ENCODE results near the gene SIRT1.

The SIRT1 gene

GRCh38 chr10:67923551-67923950, 39.1 kb downstream of the SIRT1 start:
- no peak overlapping the region for H3K4me3 ChIP-seq (ENCODE audit: control insufficient read depth, low read depth, low read length)
- TF ChIP-seq, protein P1, sequence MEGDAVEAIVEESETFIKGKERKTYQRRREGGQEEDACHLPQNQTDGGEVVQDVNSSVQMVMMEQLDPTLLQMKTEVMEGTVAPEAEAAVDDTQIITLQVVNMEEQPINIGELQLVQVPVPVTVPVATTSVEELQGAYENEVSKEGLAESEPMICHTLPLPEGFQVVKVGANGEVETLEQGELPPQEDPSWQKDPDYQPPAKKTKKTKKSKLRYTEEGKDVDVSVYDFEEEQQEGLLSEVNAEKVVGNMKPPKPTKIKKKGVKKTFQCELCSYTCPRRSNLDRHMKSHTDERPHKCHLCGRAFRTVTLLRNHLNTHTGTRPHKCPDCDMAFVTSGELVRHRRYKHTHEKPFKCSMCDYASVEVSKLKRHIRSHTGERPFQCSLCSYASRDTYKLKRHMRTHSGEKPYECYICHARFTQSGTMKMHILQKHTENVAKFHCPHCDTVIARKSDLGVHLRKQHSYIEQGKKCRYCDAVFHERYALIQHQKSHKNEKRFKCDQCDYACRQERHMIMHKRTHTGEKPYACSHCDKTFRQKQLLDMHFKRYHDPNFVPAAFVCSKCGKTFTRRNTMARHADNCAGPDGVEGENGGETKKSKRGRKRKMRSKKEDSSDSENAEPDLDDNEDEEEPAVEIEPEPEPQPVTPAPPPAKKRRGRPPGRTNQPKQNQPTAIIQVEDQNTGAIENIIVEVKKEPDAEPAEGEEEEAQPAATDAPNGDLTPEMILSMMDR (IDR thresholded peaks at IDR 0.05; ENCODE audit: control insufficient read depth, insufficient read depth, low read depth, low read length, missing control alignments): no peak
- DNase-seq (ENCODE audit: low read depth): peak; percentile 68

DNA sequence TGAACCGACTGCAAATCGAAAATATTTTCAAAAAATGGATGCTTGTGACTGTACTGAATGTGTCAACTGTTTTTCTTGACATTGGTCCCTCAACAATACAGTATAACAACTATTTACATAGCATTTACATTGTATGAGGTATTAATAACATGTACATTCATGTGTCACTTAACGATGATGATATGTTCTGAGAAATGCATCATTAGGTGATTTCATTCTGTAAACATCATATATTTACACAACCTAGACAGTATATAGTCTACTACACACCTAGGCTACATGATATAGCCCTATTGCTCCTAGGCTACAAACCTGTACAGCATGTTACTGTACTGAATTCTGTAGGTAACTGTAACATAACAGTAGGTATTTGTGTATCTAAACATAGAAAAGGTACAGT, 39.7 kb downstream of the SIRT1 start:
- TF ChIP-seq, protein P1 (IDR thresholded peaks at IDR 0.05; ENCODE audit: control insufficient read depth, insufficient read depth, low read depth, low read length, missing control alignments): no peak
- DNase-seq (ENCODE audit: low read depth): no peak

GRCh38 chr10:67925449-67926005, 41.1 kb downstream of the SIRT1 start:
- no peak for DNase-seq (ENCODE audit: low read depth)
- TF ChIP-seq, protein P1 (IDR thresholded peaks at IDR 0.05; ENCODE audit: control insufficient read depth, insufficient read depth, low read depth, low read length, missing control alignments): no peak

More for the DNA sequence above, 39.7 kb downstream of the SIRT1 start:
- H3K4me3 ChIP-seq (ENCODE audit: control insufficient read depth, low read depth, low read length): no peak overlapping the region

DNA sequence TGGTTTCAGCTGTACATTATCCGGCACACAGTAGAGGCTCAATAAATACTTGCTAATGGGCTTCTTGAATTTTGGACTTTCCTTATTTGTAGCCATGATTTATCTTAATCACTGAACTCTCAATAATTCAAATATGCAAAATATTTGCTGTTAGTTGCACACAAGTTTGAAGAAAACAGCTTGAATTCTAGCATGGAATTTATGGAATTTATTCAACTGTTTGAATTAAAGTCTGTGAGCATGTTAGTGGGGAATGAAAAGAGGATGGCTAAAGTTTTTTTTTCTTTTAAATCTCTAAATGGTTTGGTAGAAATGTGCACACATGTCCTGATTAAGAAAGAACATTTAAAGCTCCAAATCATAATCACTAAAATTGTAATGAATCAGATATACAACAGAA, 42.5 kb downstream of the SIRT1 start:
- TF ChIP-seq, protein P1 (IDR thresholded peaks at IDR 0.05; ENCODE audit: control insufficient read depth, insufficient read depth, low read depth, low read length, missing control alignments): no peak
- no peak for DNase-seq (ENCODE audit: low read depth)
- no peak overlapping the region for H3K4me3 ChIP-seq (ENCODE audit: control insufficient read depth, low read depth, low read length)

More at GRCh38 chr10:67925449-67926005, 41.1 kb downstream of the SIRT1 start:
- H3K4me3 ChIP-seq (ENCODE audit: control insufficient read depth, low read depth, low read length): no peak overlapping the region

- DNase-seq (ENCODE audit: low read depth): no peak
- TF ChIP-seq, protein P1 (IDR thresholded peaks at IDR 0.05; ENCODE audit: control insufficient read depth, insufficient read depth, low read depth, low read length, missing control alignments): no peak
- H3K4me3 ChIP-seq (ENCODE audit: control insufficient read depth, low read depth, low read length): no peak overlapping the region
Measured at GRCh38 chr10:67933199-67933598, 48.7 kb downstream of the SIRT1 start.

DNA sequence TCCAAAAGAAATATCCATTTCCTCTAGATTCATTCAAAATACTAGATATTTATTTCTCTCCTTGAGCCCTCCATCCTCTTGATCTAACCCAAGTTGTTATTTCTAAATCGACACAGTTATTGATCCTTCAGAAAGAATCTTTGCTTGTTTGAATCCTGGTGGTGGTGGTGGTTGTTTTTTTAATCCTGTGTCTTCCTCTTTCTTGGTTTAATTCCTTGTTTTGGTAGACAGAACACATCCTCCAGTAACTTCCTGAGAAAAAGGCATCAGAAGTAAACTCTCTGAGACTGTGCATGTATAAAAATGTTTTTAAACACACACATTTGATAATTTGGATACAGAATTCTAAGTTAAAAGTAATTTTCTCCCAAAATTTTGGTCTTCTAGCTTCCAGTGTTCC, 49.9 kb downstream of the SIRT1 start:
- TF ChIP-seq, protein P1 (IDR thresholded peaks at IDR 0.05; ENCODE audit: control insufficient read depth, insufficient read depth, low read depth, low read length, missing control alignments): no peak
- H3K4me3 ChIP-seq (ENCODE audit: control insufficient read depth, low read depth, low read length): no peak overlapping the region
- DNase-seq (ENCODE audit: low read depth): no peak
